Stimulated activated CD4-positive, alpha-beta T cell treated with anti-CD3 and anti-CD28 coated beads, Interleukin-12 subunit alpha, Interleukin-12 subunit beta, amount 100 ng/mL, for 24 hours (primary cell): Measurements from ENCODE around the gene DNM3.

Experiments
- DNase-seq, 2 experiments: peaks; one replicate each; pipeline ENCODE4 v3.0.0-alpha.2; 2020; ENCODE audit warnings: low read depth in 2 of 2

The DNM3 gene

DNA sequence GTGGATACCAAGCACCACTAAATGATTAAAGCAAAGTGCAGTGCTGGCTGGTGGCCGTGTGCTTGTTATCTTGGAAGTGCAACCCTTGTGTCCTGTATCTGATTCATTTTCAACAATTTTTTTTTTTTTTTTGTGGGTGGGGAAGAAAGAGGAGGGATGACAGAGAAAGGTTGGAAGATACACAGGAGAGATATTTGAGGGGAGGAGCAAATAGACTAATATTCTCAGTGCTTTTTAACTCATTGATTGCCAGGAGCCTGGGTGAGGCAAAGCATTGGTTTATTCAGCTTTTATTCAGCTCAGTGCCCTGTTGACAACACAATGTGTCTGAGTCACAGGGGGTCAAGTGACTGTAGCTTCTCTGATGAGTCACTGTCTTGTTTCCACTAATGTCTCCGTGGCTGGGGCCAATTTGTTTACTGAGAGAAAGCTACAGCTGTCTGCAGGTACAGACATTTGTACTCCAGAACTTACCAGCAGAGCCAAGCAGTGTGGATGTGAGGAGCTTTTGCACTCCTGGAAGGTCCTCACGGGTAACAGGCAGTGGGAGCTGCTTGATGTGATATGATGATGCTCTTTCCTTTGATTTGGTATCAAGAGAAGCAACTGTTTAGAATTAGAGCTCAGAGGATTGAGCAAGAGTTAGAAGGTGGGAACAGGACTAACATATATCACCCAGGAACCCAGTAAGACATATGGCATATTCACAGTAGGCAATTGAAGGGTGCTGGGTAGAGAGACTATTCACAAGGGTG is 23.6 kb upstream of the DNM3 start:
- peak in 1 of 2 experiments; percentile 24 for DNase-seq

DNA sequence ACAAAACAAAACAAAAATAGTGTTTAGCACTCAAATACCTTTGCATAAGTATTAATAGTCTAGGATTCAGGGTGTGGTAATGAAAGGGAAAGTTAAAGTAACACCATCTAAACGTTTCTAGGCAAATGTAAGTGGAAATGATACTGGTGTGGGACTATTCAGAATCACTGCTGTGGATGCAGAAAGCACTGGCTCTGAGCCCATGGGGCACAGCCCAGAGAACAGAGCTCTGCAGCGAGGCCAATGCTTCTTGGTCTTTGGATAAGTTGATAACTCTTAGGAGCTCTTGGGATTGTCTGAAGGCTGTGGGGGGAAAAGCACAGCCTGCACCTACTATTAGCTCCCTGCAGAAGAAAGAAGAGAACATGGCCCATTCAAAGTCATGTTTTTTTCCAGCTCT is 21.4 kb upstream of the DNM3 start:
- no peak for DNase-seq

GRCh38 chr1:171826973-171827372 is 14.3 kb upstream of the DNM3 start:
- no peak for DNase-seq

GRCh38 chr1:171828794-171829193 is 12.5 kb upstream of the DNM3 start:
- no peak for DNase-seq

DNA sequence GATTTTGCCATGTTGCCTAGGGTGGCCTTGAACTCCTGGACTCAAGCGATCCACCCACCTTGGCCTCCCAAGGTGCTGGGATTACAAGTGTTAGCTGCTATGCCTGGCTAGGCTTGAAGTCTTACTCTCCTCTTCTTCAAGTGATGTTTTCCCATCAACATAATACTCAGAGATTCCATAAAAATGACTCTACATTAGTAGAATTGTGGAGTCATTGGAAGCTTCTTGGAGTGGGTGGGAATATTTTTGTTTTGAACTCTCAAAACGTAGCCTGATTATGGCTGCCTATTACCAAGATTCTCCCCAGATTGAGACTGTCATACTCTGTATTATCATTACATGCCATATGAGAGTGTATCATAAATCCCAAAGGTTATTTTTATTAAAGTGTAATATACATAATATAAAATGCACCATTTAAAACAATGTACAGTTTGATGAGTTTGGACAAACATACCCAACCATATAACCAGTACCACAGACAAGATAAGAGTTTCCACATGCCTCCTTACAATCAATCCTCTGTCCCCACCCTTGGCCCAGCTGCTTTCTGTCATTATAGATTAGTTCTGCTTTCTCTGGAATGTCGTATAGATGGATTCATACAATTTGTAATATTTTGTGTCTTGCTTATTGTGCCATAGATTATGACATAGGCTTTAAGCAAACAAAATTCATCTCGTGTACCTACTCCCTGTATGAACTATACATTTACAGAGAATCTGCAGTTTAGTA is 8.0 kb upstream of the DNM3 start:
- no peak for DNase-seq

GRCh38 chr1:171834821-171835220 is 6.5 kb upstream of the DNM3 start:
- no peak for DNase-seq

DNA sequence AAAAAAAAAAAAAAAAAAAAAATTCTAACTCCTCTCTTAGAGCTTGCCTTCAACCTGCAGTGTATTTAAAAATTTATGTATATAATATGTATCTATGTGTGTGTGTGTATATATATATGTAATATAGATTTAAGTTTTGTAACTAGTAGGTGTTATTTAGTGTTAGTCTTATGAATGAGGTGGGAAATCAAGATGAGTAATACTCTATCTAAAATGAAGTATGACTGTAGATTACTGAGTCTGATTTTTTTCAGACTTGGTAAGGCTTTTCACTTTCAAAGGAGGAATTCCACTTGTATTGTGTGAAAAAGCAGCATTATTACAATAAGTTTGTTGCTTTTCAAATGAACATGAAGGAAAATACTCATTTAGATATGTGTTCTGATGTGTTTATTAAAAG is 5.4 kb upstream of the DNM3 start:
- DNase-seq: no peak

- no peak for DNase-seq
Observed at GRCh38 chr1:171841931-171842761, 848 bp downstream of the DNM3 start.

DNA sequence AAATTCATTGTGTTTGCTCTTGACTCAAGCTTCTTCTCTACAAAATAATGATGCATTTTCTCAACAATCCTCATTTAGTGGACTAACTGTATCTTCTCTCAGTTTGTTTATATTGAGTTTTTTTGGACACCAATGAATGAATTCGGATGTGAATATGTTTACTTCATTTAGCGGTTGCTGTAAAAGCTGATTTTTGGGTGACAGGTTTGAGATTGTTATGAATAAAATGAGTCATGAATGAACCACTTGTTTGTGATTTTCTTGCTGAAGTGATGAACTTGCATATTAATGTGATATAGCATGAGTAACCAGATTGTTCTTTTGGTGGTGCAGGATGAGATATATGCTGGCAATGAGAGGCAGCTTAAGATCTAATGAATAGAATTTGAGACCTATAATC is 3.1 kb downstream of the DNM3 start:
- no peak for DNase-seq

GRCh38 chr1:171845998-171846397 is 4.7 kb downstream of the DNM3 start:
- DNase-seq: no peak

- DNase-seq: no peak
Observed at GRCh38 chr1:171849245-171849898, 8.1 kb downstream of the DNM3 start.

GRCh38 chr1:171850651-171851350 is 9.5 kb downstream of the DNM3 start:
- DNase-seq: no peak

- DNase-seq: no peak
Observed at GRCh38 chr1:171852272-171852671, 11.0 kb downstream of the DNM3 start.

GRCh38 chr1:171855381-171855780 is 14.1 kb downstream of the DNM3 start:
- no peak for DNase-seq

DNA sequence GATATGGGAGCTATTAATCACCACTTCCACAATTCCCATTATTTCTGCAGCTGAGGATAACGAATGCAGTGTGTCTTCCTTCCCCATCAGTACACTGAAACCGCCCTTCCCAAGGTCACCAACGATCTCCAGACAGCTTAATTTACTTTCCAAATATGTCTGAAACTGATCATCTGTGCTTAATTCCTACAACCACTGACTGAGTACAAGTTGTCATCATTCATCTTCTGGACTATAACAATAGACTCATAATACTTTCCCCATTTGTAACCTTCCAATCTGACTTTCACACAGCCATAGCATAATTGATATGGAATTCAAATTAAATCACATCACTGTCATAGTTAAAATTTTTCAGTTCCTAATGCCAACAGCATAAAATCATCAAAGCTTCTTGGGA is 17.4 kb downstream of the DNM3 start:
- DNase-seq: no peak

- DNase-seq: no peak
Observed at GRCh38 chr1:171860696-171861095, 19.4 kb downstream of the DNM3 start.

GRCh38 chr1:171863531-171863930 is 22.2 kb downstream of the DNM3 start:
- no peak for DNase-seq

DNA sequence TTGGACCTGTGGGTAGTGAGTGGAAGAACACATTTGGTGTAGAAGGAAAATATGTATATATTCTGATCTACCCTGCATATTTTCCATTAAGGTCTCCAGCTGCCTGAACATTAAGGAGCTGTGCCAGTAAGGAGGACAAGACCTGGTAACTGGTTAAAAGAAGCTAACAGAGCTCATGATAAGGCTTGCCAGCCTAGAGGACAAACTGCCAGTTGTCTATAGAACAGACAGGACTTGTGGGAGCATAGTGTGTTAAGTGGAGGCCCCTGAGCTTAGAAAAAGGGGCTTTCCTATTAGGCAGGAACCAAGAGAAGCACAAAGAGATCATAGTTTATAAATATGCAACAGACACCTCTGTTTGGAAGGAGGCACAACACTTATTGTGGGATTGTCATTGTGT is 23.0 kb downstream of the DNM3 start:
- DNase-seq: no peak

- no peak for DNase-seq
Observed at GRCh38 chr1:171865106-171865505, 23.8 kb downstream of the DNM3 start.

DNA sequence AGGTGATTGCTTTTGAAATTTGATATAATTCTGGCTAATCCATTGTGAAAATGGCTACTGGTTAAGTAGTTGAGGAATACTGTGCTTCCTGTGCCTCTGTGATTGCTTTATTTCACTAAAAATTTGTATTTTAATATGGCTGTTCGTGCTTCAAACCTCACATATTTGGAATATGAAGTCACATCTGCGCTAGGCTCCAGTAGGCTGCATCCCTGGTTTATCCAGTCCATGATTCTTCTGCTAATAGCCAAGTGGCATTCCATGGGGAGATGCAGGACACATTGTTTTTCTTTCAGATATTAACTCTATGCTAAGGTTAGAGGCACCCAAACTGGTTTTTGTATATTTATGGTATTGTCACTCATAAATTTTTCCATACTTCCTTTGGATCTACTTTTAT is 25.9 kb downstream of the DNM3 start:
- DNase-seq: no peak

DNA sequence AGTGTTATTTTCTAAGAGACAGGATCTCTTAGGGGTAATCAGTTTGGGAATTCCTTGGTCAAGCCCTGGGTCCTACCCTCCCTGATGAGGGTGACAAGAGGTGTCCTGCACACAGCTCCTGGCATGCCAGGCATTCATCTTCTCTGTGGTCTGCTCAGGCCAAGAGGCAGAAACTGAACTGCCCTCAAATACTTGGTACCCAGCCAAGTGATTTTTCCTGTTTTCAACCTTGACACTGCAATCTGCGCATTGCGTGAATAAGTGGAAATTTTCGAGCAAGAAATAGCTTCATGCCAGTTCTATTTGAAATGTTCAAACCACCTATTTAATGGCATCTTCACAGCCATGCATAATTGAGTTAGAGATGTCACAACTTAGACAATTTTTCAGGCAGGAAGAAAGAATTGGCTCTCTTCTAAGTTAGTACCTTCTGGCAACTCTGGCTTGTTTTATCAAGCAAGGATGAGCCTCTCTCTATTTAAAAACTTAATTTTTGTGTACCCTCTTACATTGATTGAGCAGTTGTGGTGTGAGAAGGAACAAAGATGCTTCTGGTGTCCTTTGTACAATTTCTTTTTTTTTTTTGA is 27.0 kb downstream of the DNM3 start:
- DNase-seq: no peak
